ENCODE measurements around the gene RFFL.

Gene RFFL

DNA sequence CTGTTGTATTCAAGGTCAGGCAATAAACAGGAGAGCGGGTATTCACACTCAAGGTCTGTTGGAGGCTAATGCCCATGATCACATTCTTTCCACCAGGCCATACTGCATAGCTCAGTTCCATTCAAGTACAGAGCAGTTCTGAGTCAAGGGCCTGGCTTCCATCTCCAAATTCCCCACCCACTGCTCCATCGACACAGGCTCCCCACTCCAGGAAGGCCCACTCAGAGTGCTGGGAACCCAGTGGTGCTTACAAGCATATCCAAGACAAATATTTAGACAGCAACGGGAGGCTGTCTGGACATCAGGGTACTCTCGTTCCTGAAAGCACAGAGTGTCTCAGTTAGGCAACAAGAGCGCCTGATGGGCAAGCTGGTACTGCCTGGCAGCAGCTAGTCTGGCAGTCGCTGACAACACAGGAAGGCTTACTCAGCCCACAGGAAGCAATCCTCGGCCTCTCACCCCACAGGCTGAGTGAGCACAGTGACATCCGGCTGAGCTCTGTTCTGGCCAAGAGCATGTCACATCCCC is 40.9 kb downstream of the RFFL start:
- H2AFZ ChIP-seq (ENCODE audit: low read depth, low read length): no peak overlapping the region
- no peaks in the 10 kb centered on the region for H3K4me1 ChIP-seq (ENCODE audit: low read length)
- no peak overlapping the region for H3K4me3 ChIP-seq (ENCODE audit: low read length)
- TF ChIP-seq, protein P1, sequence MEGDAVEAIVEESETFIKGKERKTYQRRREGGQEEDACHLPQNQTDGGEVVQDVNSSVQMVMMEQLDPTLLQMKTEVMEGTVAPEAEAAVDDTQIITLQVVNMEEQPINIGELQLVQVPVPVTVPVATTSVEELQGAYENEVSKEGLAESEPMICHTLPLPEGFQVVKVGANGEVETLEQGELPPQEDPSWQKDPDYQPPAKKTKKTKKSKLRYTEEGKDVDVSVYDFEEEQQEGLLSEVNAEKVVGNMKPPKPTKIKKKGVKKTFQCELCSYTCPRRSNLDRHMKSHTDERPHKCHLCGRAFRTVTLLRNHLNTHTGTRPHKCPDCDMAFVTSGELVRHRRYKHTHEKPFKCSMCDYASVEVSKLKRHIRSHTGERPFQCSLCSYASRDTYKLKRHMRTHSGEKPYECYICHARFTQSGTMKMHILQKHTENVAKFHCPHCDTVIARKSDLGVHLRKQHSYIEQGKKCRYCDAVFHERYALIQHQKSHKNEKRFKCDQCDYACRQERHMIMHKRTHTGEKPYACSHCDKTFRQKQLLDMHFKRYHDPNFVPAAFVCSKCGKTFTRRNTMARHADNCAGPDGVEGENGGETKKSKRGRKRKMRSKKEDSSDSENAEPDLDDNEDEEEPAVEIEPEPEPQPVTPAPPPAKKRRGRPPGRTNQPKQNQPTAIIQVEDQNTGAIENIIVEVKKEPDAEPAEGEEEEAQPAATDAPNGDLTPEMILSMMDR (IDR thresholded peaks at IDR 0.05; ENCODE audit: low read depth, low read length): no peak
- no peak for TF ChIP-seq EZH2phosphoT487 (IDR thresholded peaks at IDR 0.05; ENCODE audit: low read depth)
- no peaks in the 10 kb centered on the region for H4K20me1 ChIP-seq (ENCODE audit: insufficient read depth, low read length)
- H3K27ac ChIP-seq (ENCODE audit: low read length): no peak overlapping the region
- no peaks in the 10 kb centered on the region for H3K9me3 ChIP-seq (ENCODE audit: insufficient read depth, low read length)
- H3K36me3 ChIP-seq (replicated peaks; ENCODE audit: low read depth, low read length): peaks cover 51% of the 10 kb centered on the region
- H3K9ac ChIP-seq (ENCODE audit: low read length): no peak overlapping the region
- H3K27me3 ChIP-seq (ENCODE audit: low read depth, low read length): no peaks in the 10 kb centered on the region
- no peak overlapping the region for H3K4me2 ChIP-seq (ENCODE audit: low read length)
- no peaks in the 10 kb centered on the region for H3K79me2 ChIP-seq (ENCODE audit: low read length)

DNA sequence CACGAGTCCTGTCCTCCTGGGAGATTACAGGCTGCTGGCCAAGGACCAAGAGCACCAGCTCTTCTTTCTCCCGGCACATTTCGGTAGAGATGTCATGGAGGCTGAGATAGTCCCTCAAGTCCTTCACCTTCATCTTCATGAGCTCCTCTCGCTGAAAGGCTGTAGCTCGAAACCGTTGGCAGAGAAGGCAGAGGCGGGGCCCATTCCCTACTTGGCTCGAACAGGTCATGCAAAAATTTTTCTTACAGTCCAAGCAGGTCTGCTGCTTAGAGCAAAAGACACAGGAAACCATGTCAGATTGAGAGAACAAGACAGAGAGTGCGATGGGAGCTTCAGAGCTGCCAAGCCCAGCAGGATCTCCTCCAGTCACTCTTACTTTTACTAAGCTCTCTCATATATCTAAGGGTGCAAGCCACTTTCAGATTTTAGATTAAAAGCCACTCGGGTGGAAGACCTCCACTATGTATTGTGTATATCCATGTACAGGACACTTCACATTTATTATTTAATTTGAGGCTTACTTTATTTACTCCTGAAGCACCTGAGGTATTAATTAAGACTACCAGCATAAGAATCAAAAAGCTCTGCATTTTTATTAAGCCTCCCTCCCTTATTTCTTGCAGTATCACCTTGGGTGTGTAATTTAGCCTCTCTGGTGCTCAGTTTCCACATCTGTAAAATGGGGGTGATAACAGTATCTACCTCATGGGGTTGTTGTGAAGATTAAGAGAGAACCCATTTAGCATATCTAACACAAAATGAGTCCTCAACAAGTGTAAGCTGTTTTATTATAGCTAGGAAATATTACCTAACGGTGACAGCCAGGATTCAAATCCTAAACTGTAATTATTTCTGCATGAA is 41.8 kb downstream of the RFFL start:
- H3K9me3 ChIP-seq (ENCODE audit: insufficient read depth, low read length): no peaks in the 10 kb centered on the region
- H4K20me1 ChIP-seq (ENCODE audit: insufficient read depth, low read length): no peaks in the 10 kb centered on the region
- TF ChIP-seq, protein P1 (IDR thresholded peaks at IDR 0.05; ENCODE audit: low read depth, low read length): no peak
- TF ChIP-seq EZH2phosphoT487 (IDR thresholded peaks at IDR 0.05; ENCODE audit: low read depth): no peak
- no peak overlapping the region for H3K4me3 ChIP-seq (ENCODE audit: low read length)
- no peaks in the 10 kb centered on the region for H3K79me2 ChIP-seq (ENCODE audit: low read length)
- H3K27ac ChIP-seq (ENCODE audit: low read length): no peak overlapping the region
- no peaks in the 10 kb centered on the region for H3K27me3 ChIP-seq (ENCODE audit: low read depth, low read length)
- no peak overlapping the region for H2AFZ ChIP-seq (ENCODE audit: low read depth, low read length)
- H3K4me1 ChIP-seq (ENCODE audit: low read length): no peaks in the 10 kb centered on the region
- H3K4me2 ChIP-seq (ENCODE audit: low read length): no peak overlapping the region
- peaks cover 51% of the 10 kb centered on the region for H3K36me3 ChIP-seq (replicated peaks; ENCODE audit: low read depth, low read length)
- H3K9ac ChIP-seq (ENCODE audit: low read length): no peak overlapping the region

DNA sequence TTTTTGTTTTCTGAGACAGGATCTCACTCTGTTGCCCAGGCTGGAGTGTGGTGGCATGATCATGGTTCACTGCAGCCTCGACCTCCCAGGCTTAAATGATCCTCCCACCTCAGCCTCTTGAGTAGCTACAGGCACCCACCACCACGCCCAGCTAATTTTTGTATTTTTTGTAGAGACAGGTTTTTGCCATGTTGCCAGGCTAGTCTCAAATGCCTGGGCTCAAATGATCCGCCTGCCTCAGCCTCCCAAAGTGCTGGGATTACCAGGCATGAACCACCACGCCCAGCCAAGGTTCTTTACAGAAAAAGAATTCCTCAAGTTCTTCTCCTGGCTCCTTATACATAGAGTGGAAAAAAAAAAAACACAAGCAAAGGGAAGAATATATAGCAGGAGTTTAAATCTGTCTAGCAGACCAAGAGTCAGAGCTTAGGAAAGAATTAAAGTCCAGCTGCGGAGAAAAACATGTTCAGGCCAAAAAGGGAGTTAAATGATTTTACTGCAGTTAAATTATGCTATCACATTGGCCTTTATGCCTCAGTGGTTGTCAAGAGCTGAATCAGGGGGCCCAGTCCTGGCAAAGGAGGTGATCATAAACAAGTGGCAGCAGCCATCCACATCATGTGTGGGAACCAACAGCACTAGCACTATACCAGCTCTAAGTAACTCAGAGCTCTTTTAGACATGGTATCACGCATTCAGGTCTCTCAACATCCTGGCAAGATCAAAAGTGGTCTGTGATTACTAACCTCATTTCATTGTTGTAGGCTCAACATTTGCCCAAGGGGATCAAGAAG is 43.9 kb downstream of the RFFL start:
- H4K20me1 ChIP-seq (ENCODE audit: insufficient read depth, low read length): no peaks in the 10 kb centered on the region
- H3K9ac ChIP-seq (ENCODE audit: low read length): no peak overlapping the region
- no peaks in the 10 kb centered on the region for H3K79me2 ChIP-seq (ENCODE audit: low read length)
- H3K4me1 ChIP-seq (ENCODE audit: low read length): no peaks in the 10 kb centered on the region
- H3K27ac ChIP-seq (ENCODE audit: low read length): no peak overlapping the region
- H2AFZ ChIP-seq (ENCODE audit: low read depth, low read length): no peak overlapping the region
- TF ChIP-seq, protein P1 (IDR thresholded peaks at IDR 0.05; ENCODE audit: low read depth, low read length): no peak
- TF ChIP-seq EZH2phosphoT487 (IDR thresholded peaks at IDR 0.05; ENCODE audit: low read depth): no peak
- no peak overlapping the region for H3K4me2 ChIP-seq (ENCODE audit: low read length)
- H3K36me3 ChIP-seq (replicated peaks; ENCODE audit: low read depth, low read length): peaks cover 54% of the 10 kb centered on the region
- H3K4me3 ChIP-seq (ENCODE audit: low read length): no peak overlapping the region
- H3K9me3 ChIP-seq (ENCODE audit: insufficient read depth, low read length): no peaks in the 10 kb centered on the region
- H3K27me3 ChIP-seq (ENCODE audit: low read depth, low read length): no peaks in the 10 kb centered on the region

DNA sequence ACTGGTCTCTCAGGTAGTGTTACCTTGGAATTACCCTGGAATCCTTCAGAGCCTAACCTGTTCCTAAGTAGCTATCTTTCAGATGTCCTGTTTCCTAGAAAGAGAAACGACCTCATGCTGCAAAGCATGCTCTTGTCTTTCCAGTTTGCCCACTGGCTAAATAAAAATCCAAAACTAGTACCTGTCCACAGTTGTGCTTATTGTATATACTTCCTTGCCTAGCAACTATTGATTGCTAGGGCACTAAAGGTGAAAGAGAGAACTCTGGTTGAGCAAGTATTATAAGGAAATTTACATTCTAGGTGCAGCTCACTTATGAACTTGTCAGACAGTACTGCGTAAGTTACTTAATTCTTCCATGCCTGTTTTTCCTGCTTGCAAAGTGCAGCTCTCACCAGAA is 44.7 kb downstream of the RFFL start:
- Histone ChIP-seq H3K27ac (ENCODE audit: low read length) (no peak overlapping the region), H3K27me3 (ENCODE audit: low read depth, low read length) (no peaks in the 10 kb centered on the region), H3K4me1 (ENCODE audit: low read length) (no peaks in the 10 kb centered on the region), H3K79me2 (ENCODE audit: low read length) (no peaks in the 10 kb centered on the region), H3K9ac (ENCODE audit: low read length) (no peak overlapping the region), H3K36me3 (replicated peaks; ENCODE audit: low read depth, low read length) (peaks cover 57% of the 10 kb centered on the region), H4K20me1 (ENCODE audit: insufficient read depth, low read length) (no peaks in the 10 kb centered on the region), H3K4me3 (ENCODE audit: low read length) (no peak overlapping the region), H2AFZ (ENCODE audit: low read depth, low read length) (no peak overlapping the region), H3K4me2 (ENCODE audit: low read length) (no peak overlapping the region), H3K9me3 (ENCODE audit: insufficient read depth, low read length) (no peaks in the 10 kb centered on the region)
- TF ChIP-seq, protein P1 (IDR thresholded peaks at IDR 0.05; ENCODE audit: low read depth, low read length): no peak
- TF ChIP-seq EZH2phosphoT487 (IDR thresholded peaks at IDR 0.05; ENCODE audit: low read depth): no peak

All from OCI-LY3 (cell line).